ENCODE results near the gene CEP164. TPM values are rescaled to one million over a fixed set of nuclear protein-coding genes. Genes with fewer than 3 reads are reported as not detected.

The CEP164 gene
- total RNA-seq, 1 experiment from 2014 or later = 21.0 TPM

- Mint-ChIP-seq H3K4me1 (no peaks in the 10 kb centered on the region), H3K27me3 (ENCODE audit: low read depth) (no peaks in the 10 kb centered on the region), H3K4me3 (no peak overlapping the region), H3K36me3 (peaks cover 24% of the 10 kb centered on the region), H3K9me3 (no peaks in the 10 kb centered on the region), H3K27ac (no peak overlapping the region)
- POLR2A ChIA-PET = no interaction called here
- DNase-seq (ENCODE audit: low spot score) (no peak), ATAC-seq (no peak)
- no peak for TF ChIP-seq ZNF425 (CRISPR knock-in tag; conservative IDR thresholded peaks at IDR 0.05)
- CTCF ChIA-PET = interaction anchor here (1.7 kb wide), 1 partner anchor 35 kb away, joined by 4 read pairs; no protein-coding TSS in a partner anchor
Measured at GRCh38 chr11:117391181-117391580, 63.5 kb downstream of the CEP164 start.

- DNase-seq (ENCODE audit: low spot score) (no peak), ATAC-seq (no peak)
- CTCF ChIA-PET = interaction anchor here (1.7 kb wide), 1 partner anchor 34 kb away, joined by 4 read pairs; no protein-coding TSS in a partner anchor
- Mint-ChIP-seq H3K4me1 (no peaks in the 10 kb centered on the region), H3K27me3 (ENCODE audit: low read depth) (no peaks in the 10 kb centered on the region), H3K4me3 (no peak overlapping the region), H3K9me3 (peaks cover 3% of the 10 kb centered on the region; the same call in 1 of the 2 replicates), H3K27ac (no peak overlapping the region), H3K36me3 (peaks cover 33% of the 10 kb centered on the region)
- TF ChIP-seq NFATC4 (CRISPR knock-in tag; IDR thresholded peaks at IDR 0.05) = no peak
- no peak for TF ChIP-seq TEAD4 (CRISPR knock-in tag; IDR thresholded peaks at IDR 0.05)
- TF ChIP-seq GRHL2 (CRISPR knock-in tag; IDR thresholded peaks at IDR 0.05; ENCODE audit: insufficient replicate concordance, severe bottlenecking) = no peak
- no peak for TF ChIP-seq USF2 (CRISPR knock-in tag; IDR thresholded peaks at IDR 0.05)
- TF ChIP-seq MLX (CRISPR knock-in tag; IDR thresholded peaks at IDR 0.05) = no peak
- no peak for TF ChIP-seq PRRX2 (CRISPR knock-in tag; IDR thresholded peaks at IDR 0.05)
- no peak for TF ChIP-seq AFF4 (CRISPR knock-in tag; IDR thresholded peaks at IDR 0.05; ENCODE audit: borderline replicate concordance)
- TF ChIP-seq ZNF263 (CRISPR knock-in tag; IDR thresholded peaks at IDR 0.05; ENCODE audit: low read depth) = no peak
- TF ChIP-seq ZNF416 (CRISPR knock-in tag; IDR thresholded peaks at IDR 0.05) = no peak
- no peak for TF ChIP-seq ZNF232 (CRISPR knock-in tag; IDR thresholded peaks at IDR 0.05)
- POLR2A ChIA-PET = no interaction called here
Measured at GRCh38 chr11:117392001-117392690, 64.5 kb downstream of the CEP164 start.

- DNase-seq (ENCODE audit: low spot score) = no peak
- H3K4me3 Mint-ChIP-seq = no peak overlapping the region
- peaks cover 11% of the 10 kb centered on the region for H3K9me3 Mint-ChIP-seq
- ChIA-PET CTCF (no interaction called here), POLR2A (no interaction called here)
- H3K27ac Mint-ChIP-seq = no peak overlapping the region
- H3K27me3 Mint-ChIP-seq (ENCODE audit: low read depth) = no peaks in the 10 kb centered on the region
- no peaks in the 10 kb centered on the region for H3K4me1 Mint-ChIP-seq
- peaks cover 42% of the 10 kb centered on the region for H3K36me3 Mint-ChIP-seq
- TF ChIP-seq CREB1 (CRISPR knock-in tag; IDR thresholded peaks at IDR 0.05) (no peak), ZNF138 (CRISPR knock-in tag; conservative IDR thresholded peaks at IDR 0.05) (no peak)
- no peak for ATAC-seq
Measured at GRCh38 chr11:117392979-117393378, 65.3 kb downstream of the CEP164 start.
